Stimulated activated CD4-positive, alpha-beta T cell treated with anti-CD3 and anti-CD28 coated beads, Interleukin-12 subunit alpha, Interleukin-12 subunit beta, amount 100 ng/mL, for 24 hours (primary cell): ENCODE results near the gene TMC1.
"Not testable (repeated sequence)": the region's sequence is repeated elsewhere in the genome, so short reads cannot be mapped to it uniquely, and the experiment has no call there.

ENCODE experiments used
- DNase-seq, 2 experiments: peaks; one replicate each; pipeline ENCODE4 v3.0.0-alpha.2; 2020; ENCODE audit warnings: low read depth in 2 of 2

TMC1 gene

GRCh38 chr9:72817413-72817812 lies 296.0 kb downstream of the TMC1 start:
- no peak for DNase-seq

- DNase-seq = no peak
Observed at GRCh38 chr9:72818385-72818784, 297.0 kb downstream of the TMC1 start.

- DNase-seq = no peak
Observed at GRCh38 chr9:72823971-72824370, 302.6 kb downstream of the TMC1 start.

GRCh38 chr9:72826996-72827949 lies 305.9 kb downstream of the TMC1 start:
- no peak for DNase-seq

- no peak for DNase-seq
Observed at GRCh38 chr9:72827950-72828731, 306.7 kb downstream of the TMC1 start.

GRCh38 chr9:72834994-72835393 lies 313.6 kb downstream of the TMC1 start:
- no peak for DNase-seq

GRCh38 chr9:72836790-72837189 lies 315.4 kb downstream of the TMC1 start:
- no peak for DNase-seq

GRCh38 chr9:72839085-72839484 lies 317.7 kb downstream of the TMC1 start:
- DNase-seq = no peak

- DNase-seq = no peak
Observed at GRCh38 chr9:72843520-72844439, 322.4 kb downstream of the TMC1 start.

- DNase-seq = no peak
Observed at GRCh38 chr9:72844440-72844768, 323.0 kb downstream of the TMC1 start.

- not testable (repeated sequence) for DNase-seq
Observed at GRCh38 chr9:72845052-72845451, 323.6 kb downstream of the TMC1 start.

- not testable (repeated sequence) for DNase-seq
Observed at GRCh38 chr9:72850209-72850608, 328.8 kb downstream of the TMC1 start.

GRCh38 chr9:72855321-72855720 lies 333.9 kb downstream of the TMC1 start:
- no peak for DNase-seq

- DNase-seq = no peak
Observed at GRCh38 chr9:72855890-72856523, 334.6 kb downstream of the TMC1 start.

GRCh38 chr9:72856972-72857623 lies 335.7 kb downstream of the TMC1 start:
- no peak for DNase-seq

- no peak for DNase-seq
Observed at GRCh38 chr9:72857624-72857996, 336.2 kb downstream of the TMC1 start.

- no peak for DNase-seq
Observed at GRCh38 chr9:72858089-72858912, 336.9 kb downstream of the TMC1 start.

- not testable (repeated sequence) for DNase-seq
Observed at GRCh38 chr9:72862788-72863187, 341.4 kb downstream of the TMC1 start.

- DNase-seq = no peak
Observed at GRCh38 chr9:72863456-72864094, 342.2 kb downstream of the TMC1 start.
